OCI-M1 (cell line): ENCODE measurements around the gene TRIM9.
"Not testable (repeated sequence)": the region's sequence is repeated elsewhere in the genome, so short reads cannot be mapped to it uniquely, and the experiment has no call there.

ENCODE experiments used
- DNase-seq: peaks from one replicate; lab custom pipeline; 2025; lab: John Stamatoyannopoulos, UW

TRIM9 gene

GRCh38 chr14:50964683-50965390 is 130.1 kb downstream of the TRIM9 start:
- no peak for DNase-seq

GRCh38 chr14:50963919-50964318 is 131.0 kb downstream of the TRIM9 start:
- DNase-seq, result no peak

- DNase-seq, result no peak
Measured at GRCh38 chr14:50961605-50962221, 133.2 kb downstream of the TRIM9 start.

GRCh38 chr14:50957296-50957695 is 137.6 kb downstream of the TRIM9 start:
- DNase-seq, result no peak

DNA sequence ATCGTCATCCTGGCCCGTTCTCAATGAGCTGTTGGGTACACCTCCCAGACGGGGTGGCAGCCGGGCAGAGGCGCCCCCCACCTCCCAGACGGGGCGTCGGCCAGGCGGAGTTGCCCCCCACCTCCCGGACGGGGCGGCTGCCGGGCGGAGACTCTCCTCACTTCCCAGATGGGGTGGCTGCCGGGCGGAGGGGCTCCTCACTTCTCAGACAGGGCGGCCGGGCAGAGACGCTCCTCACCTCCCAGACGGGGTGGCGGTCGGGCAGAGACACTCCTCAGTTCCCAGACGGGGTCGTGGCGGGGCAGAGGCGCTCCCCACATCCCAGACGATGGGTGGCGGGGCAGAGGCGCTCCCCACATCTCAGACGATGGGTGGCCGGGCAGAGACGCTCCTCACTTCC is 138.5 kb downstream of the TRIM9 start:
- DNase-seq, result not testable (repeated sequence)

DNA sequence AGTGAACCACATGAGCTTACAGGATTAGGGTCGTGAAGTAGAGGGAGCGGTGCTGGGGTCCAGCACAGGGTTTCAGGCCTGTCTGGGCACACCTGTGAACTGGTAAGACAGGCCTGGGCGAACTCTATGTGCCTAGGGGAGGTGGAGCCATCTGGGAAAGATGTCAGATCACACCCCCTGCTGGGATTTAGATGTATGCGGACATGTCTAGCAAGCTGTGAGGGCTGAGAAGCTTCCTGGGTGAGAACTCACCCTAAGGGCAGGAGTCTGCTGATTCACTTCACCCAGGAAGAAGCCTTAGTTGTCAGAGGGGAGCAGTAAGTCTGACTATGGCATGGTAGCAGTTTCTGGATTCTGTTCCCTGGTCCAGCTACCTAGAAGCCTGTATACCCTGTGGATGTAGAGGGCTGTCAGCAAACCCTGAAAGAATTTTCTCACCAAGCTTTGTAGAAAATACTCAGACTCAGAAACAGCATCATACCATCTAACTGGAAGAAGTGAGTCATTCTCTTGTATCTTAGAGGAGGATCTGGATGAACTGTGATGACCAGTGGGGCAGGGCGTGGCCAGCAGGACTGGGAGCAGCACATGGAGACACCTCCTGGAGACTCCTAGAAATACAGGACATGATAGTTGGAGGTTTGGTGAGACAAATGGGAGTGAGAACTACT is 139.4 kb downstream of the TRIM9 start:
- DNase-seq, result peak; percentile 86

GRCh38 chr14:50954811-50955372 is 140.0 kb downstream of the TRIM9 start:
- DNase-seq, result peak; percentile 54

- DNase-seq, result no peak
Measured at GRCh38 chr14:50953502-50953901, 141.4 kb downstream of the TRIM9 start.

GRCh38 chr14:50951032-50951431 is 143.9 kb downstream of the TRIM9 start:
- DNase-seq, result no peak

GRCh38 chr14:50948205-50948604 is 146.7 kb downstream of the TRIM9 start:
- no peak for DNase-seq

DNA sequence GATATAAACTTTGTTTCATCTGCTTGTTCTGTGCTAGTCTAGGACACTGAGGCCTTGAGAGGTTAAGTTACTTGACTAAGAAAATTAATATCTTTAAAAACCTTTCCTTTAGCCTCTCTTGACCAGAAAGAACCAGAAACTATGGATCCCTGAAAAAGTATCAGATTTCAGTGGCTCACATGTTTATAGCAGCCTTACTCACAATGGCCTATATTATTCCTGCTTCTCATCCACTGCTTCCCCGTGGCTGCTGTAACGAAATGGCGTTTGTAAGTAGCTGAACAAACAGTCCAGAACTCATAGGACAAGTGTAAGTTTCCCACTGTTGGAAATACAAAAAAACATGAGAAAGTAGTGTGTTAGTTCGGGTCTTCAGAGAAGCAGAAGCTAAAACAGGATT is 147.5 kb downstream of the TRIM9 start:
- no peak for DNase-seq

GRCh38 chr14:50946234-50946935 is 148.5 kb downstream of the TRIM9 start:
- DNase-seq, result no peak

- DNase-seq, result peak; percentile 67
Measured at GRCh38 chr14:50944647-50945413, 150.1 kb downstream of the TRIM9 start.

DNA sequence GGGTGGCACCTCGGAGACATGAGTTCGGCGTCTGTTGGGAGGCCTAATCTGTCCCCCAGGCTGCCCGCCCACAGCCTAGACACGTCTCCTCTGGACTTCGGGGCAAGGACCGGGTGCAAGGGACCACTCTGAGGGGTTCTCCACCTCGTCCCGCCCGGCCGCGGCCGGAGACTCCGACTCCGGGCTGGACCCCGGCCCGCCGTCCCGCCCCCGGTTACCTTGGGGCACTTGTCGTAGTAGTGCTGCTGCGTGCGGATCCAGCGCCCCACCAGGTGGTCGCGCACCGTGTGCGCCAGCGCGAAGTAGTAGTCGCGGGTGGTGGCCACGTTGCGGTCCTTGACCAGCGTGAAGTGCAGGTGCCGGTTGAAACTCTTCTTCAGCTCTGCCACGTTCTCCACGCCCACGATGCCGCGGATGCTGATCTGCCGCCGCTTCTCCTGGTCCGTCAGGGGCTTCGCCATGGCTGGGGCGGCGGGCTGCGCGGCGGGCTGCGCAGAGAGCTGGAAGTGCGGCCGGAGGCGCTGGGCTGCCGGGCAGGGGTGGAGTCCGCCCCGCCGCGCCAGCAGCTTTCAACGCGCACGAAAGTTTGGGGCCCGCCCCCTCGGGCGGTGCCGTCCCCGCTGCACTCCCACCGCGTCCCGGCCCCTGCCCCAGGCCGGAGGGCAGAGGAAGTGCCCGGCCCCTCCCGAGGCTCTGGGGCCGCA is 150.8 kb downstream of the TRIM9 start, which contains the start of gene PYGL:
PYGL (minus strand) TSS at position 541 of the 704 bp plus-strand sequence; CDS start at position 461, 80 bp downstream.
- DNase-seq, result peak; percentile 70

DNA sequence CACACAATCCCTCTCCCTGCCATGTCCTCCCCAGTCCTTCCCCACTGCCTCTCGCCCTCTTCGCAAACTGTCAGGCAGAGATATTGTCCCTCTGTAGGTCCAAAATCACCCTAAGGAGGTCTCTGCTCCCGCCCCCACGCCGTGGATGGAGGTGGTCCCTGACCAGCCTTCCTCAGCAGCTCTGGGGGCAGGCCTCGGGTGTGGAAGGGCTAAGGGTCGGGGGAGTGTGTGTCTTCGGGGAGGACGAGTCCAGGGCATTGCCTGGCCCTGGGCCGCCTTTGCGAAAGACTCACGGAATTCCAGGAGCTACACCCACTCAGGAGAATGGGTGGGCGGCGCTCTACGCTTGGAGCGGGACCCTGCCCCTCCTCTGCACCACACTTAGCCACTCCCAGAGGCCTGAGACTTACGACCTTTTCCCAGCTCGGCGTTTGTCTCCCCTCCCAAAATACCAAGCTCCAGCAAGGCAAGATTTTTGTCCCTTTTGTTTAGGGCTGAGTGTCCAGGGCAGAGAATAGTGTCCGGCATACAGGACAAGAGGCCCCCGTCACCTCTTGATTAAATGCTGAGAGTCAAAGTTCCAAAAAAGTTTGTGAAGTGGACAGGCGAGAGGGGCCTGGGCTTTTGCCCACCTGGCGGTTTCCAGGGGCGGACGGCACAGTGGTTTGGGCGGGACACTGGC is 151.5 kb downstream of the TRIM9 start:
- peak; percentile 20 for DNase-seq

DNA sequence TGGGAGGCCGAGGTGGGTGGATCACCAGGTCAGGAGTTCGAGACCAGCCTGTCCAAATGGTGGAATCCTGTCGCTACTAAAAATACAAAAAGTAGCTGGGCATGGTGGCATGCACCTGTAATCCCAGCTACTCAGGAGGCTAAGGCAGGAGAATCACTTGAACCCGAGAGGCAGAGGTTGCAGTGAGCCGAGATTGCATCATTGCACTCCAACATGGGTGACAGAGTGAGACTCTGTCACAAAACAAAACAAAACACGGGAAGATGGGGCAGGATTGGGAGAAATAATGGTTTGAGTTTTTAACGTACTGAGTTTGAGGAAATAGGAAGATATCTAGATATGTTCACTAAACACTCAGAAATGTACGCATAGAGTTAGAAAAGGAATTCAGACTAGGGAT is 153.3 kb downstream of the TRIM9 start:
- DNase-seq, result not testable (repeated sequence)

DNA sequence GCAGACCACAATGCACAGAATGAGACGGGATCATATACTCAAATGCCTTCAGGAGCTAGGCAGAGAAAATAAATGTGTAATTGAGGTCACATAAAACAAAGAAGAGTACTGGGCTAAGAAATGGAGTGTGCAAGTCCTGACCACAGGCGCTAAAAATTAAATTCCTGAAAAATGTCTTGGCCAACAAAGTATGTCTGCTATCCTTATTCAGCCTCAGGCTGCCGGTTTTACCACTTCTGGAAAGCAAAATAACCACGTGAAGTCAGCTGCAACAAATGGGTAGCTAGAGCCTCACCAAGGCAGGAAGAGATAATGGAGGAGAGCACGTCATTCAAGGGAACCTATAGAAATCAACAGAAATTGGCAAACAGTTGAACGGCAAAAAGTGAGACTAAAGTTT is 153.8 kb downstream of the TRIM9 start:
- DNase-seq, result no peak

DNA sequence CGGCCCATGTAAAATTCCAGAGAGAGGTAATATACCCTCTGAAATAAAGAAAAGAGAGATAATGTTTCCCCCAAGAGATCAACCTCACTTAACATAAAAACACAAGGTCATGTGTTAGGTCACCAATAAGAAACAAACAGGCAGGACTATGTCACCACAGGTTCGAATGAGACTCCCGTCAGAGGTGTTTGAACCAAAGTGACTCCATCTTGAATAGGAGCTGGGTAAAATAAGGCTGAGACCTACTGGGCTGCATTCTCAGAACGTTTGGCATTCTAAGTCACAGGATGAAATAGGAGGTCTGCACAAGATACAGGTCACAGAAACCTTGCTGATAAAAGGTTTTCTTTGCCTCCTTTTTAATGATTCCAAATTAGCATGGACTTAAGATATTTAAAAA is 157.1 kb downstream of the TRIM9 start:
- DNase-seq, result no peak

DNA sequence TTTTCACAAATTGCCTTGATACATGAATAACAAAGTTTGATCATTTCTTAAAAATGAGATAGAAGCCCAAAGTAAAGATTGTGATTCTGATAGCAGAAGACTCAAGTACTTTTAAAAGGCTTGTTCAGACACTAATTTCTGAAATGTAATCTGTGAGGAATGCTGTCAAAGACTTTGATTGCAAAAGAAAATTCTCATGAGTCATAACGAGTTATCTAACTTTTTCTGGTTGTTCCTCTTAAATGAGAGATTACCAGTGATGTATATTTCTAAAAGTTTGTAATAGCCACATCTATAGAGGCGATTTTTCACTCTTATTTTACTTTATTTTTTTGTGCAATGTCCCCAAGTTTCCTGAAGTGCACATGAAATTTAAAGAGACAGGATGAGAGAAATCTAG is 157.6 kb downstream of the TRIM9 start:
- peak; percentile 44 for DNase-seq

- DNase-seq, result no peak
Measured at GRCh38 chr14:50936882-50937281, 158.0 kb downstream of the TRIM9 start.
